Nephron progenitor cell (in vitro differentiated cells): ENCODE measurements around the gene GOSR2.
"Not testable (repeated sequence)": the region's sequence is repeated elsewhere in the genome, so short reads cannot be mapped to it uniquely, and the experiment has no call there.

Experiments used
- DNase-seq: peaks from one replicate; pipeline ENCODE4 v3.0.0; 2021
- H3K27ac Mint-ChIP-seq: 2 replicates; pipeline ENCODE4 v1.8.0; 2021; ENCODE audit warnings: mild to moderate bottlenecking, moderate library complexity, mixed read lengths
- H3K27me3 Mint-ChIP-seq: 2 replicates; pipeline ENCODE4 v1.8.0; 2021; ENCODE audit warnings: mild to moderate bottlenecking, low read depth, mixed read lengths; ENCODE audit not compliant: poor library complexity
- H3K36me3 Mint-ChIP-seq: 2 replicates; pipeline ENCODE4 v1.8.0; 2021; ENCODE audit warnings: low read depth, mixed read lengths
- H3K4me1 Mint-ChIP-seq: 2 replicates; pipeline ENCODE4 v1.8.0; 2021; ENCODE audit warnings: mixed read lengths
- H3K4me3 Mint-ChIP-seq: 2 replicates; pipeline ENCODE4 v1.8.0; 2021; ENCODE audit warnings: mild to moderate bottlenecking, moderate library complexity, mixed read lengths
- H3K9me3 Mint-ChIP-seq: 2 replicates; pipeline ENCODE4 v1.8.0; 2021; ENCODE audit warnings: mild to moderate bottlenecking, moderate library complexity, mixed read lengths
- TF ChIP-seq, protein P1 (sequence below): fragments of 200-600 bp; sonication (generic); IDR thresholded peaks from 2 replicates; pipeline ENCODE4 v1.5.0; 2021; ENCODE audit warnings: antibody characterized with exemption

The GOSR2 gene

DNA sequence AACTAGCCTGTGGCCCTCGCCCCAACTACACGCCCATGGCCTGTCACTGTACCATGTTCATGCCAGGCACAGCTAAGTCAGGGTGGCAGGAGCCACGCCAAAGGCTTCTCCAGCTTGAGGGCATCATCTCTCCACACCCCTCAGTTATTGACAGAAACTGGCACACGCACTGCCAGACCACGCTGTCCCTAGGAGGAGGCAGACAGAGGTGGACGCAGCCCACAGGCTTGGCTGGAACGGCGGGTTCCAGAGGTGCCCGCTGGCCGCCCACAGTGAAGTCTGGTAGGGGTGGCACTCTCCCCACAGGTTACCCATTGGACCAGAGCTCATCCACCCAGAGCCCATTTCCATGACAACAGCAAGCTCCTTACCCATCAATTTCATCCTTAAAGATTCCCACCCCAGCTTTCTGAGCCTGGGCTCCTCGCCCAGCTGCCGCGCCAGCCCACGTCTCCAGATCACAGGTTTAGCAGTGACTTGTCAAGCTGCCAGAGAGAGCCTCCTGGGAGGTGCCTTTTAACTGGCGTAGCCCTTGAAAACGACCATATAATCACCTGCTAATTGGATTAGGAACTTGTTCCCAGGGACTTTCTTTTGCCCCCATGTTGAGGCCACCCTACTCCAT is 28.1 kb downstream of the GOSR2 start:
- Mint-ChIP-seq H3K27me3 (peaks cover 54% of the 10 kb centered on the region), H3K36me3 (peaks cover 12% of the 10 kb centered on the region), H3K4me3 (no peak overlapping the region), H3K9me3 (peaks cover 13% of the 10 kb centered on the region), H3K4me1 (no peaks in the 10 kb centered on the region), H3K27ac (peak overlapping the region; percentile 77)
- DNase-seq = no peak
- TF ChIP-seq, protein P1, sequence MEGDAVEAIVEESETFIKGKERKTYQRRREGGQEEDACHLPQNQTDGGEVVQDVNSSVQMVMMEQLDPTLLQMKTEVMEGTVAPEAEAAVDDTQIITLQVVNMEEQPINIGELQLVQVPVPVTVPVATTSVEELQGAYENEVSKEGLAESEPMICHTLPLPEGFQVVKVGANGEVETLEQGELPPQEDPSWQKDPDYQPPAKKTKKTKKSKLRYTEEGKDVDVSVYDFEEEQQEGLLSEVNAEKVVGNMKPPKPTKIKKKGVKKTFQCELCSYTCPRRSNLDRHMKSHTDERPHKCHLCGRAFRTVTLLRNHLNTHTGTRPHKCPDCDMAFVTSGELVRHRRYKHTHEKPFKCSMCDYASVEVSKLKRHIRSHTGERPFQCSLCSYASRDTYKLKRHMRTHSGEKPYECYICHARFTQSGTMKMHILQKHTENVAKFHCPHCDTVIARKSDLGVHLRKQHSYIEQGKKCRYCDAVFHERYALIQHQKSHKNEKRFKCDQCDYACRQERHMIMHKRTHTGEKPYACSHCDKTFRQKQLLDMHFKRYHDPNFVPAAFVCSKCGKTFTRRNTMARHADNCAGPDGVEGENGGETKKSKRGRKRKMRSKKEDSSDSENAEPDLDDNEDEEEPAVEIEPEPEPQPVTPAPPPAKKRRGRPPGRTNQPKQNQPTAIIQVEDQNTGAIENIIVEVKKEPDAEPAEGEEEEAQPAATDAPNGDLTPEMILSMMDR = no peak

DNA sequence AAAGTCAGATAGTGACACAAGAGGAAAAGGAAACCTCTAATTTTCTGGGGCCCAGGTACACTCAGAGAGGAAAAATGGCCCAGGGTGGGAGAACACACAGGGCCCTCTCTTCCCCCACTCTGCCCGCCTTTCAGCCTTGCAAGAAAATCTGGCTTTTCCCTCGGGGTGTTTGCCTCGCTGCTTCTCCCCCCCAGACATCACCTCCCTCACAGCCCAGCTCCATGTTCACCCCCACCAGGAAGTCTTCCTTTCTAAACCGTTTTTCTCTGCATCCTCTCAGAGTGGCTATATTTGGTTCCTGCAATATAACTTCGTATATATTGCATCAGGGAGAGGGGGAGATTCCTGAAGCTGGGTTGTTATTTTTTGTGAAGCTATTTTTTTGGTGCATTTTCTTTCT is 28.7 kb downstream of the GOSR2 start:
- TF ChIP-seq, protein P1 = no peak
- Mint-ChIP-seq H3K36me3 (peaks cover 12% of the 10 kb centered on the region), H3K27me3 (peaks cover 55% of the 10 kb centered on the region), H3K4me3 (no peak overlapping the region), H3K4me1 (no peaks in the 10 kb centered on the region), H3K27ac (no peak overlapping the region), H3K9me3 (peaks cover 13% of the 10 kb centered on the region)
- no peak for DNase-seq

DNA sequence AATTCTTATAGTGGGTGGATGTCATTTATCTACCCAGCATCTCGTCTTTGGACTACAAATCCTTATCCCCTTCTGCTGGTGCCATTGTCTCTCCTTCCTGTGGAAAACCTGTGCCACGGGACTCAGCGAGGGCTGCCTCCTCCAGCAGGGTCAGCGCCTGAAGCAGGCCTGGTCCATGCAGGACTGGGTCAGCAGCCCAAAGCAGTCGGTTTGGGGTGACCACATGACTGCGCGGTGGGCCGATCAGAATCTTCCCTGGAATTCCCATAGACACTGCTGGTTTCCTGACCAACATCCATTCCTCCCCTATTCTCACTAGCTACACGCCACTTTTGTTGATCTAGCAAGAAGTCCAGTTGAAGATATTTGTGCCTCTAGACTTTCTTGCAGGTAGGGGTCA is 29.2 kb downstream of the GOSR2 start:
- Mint-ChIP-seq H3K4me3 (no peak overlapping the region), H3K27me3 (peaks cover 57% of the 10 kb centered on the region), H3K36me3 (peaks cover 12% of the 10 kb centered on the region), H3K4me1 (no peaks in the 10 kb centered on the region), H3K27ac (no peak overlapping the region), H3K9me3 (peaks cover 13% of the 10 kb centered on the region)
- TF ChIP-seq, protein P1 = no peak
- no peak for DNase-seq

DNA sequence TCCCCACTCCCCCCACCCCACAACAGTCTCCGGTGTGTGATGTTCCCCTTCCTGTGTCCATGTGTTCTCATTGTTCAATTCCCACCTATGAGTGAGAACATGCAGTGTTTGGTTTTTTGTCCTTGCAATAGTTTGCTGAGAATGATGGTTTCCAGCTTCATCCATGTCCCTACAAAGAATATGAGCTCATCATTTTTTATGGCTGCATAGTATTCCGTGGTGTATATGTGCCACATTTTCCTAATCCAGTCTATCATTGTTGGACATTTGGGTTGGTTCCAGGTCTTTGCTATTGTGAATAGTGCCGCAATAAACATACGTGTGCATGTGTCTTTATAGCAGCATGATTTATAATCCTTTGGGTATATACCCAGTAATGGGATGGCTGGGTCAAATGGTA is 30.2 kb downstream of the GOSR2 start:
- Mint-ChIP-seq H3K36me3 (peaks cover 12% of the 10 kb centered on the region), H3K27me3 (peaks cover 60% of the 10 kb centered on the region), H3K9me3 (peaks cover 13% of the 10 kb centered on the region)
- not testable (repeated sequence) for H3K4me1 Mint-ChIP-seq, H3K27ac Mint-ChIP-seq, H3K4me3 Mint-ChIP-seq, DNase-seq

DNA sequence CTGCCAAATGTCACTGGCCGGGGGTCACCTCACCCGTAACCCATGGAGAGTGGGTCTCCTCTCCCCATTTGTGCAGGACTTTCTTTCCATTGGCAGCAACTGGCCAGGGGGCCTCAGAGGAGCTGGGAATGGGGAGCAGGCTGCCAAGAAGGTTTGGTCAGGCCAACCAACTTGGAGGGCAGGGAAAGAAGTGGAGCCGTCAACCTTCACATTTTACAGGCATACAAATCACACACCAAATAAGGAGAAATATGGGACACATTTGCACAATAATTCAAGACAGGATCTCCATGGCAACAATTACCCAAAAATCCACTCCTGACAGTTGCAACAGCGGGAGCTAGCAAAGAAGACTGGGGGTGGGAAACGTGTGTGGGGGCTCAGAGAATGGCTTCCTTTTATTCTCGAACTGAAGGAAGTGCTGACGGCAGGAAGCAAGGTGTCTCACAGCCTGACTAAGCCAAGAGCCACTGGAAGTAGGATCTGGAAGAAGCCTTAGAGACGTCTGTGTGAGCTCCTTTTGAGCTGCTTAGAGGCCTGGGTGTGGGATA is 35.2 kb downstream of the GOSR2 start:
- H3K4me3 Mint-ChIP-seq = no peak overlapping the region
- H3K9me3 Mint-ChIP-seq = peaks cover 21% of the 10 kb centered on the region
- no peak for DNase-seq
- H3K27ac Mint-ChIP-seq = no peak overlapping the region
- TF ChIP-seq, protein P1 = no peak
- no peaks in the 10 kb centered on the region for H3K4me1 Mint-ChIP-seq
- H3K36me3 Mint-ChIP-seq = peaks cover 7% of the 10 kb centered on the region
- H3K27me3 Mint-ChIP-seq = peaks cover 72% of the 10 kb centered on the region

DNA sequence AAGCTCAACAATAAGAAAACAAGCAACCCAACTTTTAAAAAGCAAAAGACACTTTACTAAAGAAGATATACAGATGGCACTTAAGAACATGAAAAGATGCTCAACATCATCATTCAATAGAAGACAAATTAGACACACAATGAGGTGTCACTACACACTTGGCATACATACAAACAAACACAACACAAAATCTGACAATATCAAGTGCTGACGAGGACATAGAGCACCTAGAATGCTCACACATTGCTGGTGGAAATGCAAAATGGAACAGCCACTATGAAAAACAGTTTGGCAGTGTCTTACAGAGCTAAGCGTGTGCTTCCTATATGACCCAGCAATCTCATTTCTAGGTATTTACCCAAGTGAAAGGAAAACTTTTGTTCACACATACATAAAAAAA is 37.2 kb downstream of the GOSR2 start:
- TF ChIP-seq, protein P1 = no peak
- Mint-ChIP-seq H3K9me3 (peaks cover 13% of the 10 kb centered on the region), H3K27me3 (peaks cover 81% of the 10 kb centered on the region)

More for the DNA sequence above, 37.2 kb downstream of the GOSR2 start:
- DNase-seq = no peak
- H3K36me3 Mint-ChIP-seq = peaks cover 7% of the 10 kb centered on the region
- H3K27ac Mint-ChIP-seq = no peak overlapping the region
- H3K4me3 Mint-ChIP-seq = no peak overlapping the region
- no peaks in the 10 kb centered on the region for H3K4me1 Mint-ChIP-seq
